Activated CD8-positive, alpha-beta memory T cell treated with anti-CD3 and anti-CD28 coated beads for 1 hour (primary cell): ENCODE measurements around the gene ANGPTL2.
"Not testable (repeated sequence)": the region's sequence is repeated elsewhere in the genome, so short reads cannot be mapped to it uniquely, and the experiment has no call there.

ENCODE experiments used
- DNase-seq, 2 donors: peaks; one replicate each; pipeline ENCODE4 v3.0.0-alpha.2; 2020; ENCODE audit warnings: low read depth in 1 of 2; ENCODE audit errors: extremely low read depth in 1 of 2

Gene ANGPTL2, protein sequence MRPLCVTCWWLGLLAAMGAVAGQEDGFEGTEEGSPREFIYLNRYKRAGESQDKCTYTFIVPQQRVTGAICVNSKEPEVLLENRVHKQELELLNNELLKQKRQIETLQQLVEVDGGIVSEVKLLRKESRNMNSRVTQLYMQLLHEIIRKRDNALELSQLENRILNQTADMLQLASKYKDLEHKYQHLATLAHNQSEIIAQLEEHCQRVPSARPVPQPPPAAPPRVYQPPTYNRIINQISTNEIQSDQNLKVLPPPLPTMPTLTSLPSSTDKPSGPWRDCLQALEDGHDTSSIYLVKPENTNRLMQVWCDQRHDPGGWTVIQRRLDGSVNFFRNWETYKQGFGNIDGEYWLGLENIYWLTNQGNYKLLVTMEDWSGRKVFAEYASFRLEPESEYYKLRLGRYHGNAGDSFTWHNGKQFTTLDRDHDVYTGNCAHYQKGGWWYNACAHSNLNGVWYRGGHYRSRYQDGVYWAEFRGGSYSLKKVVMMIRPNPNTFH

GRCh38 chr9:127122176-127123063 lies at the start of gene ANGPTL2:
TSS of gene ANGPTL2 (minus strand) at chr9:127122635. CDS start at chr9:127108731, 13,904 bp downstream.
- no peak for DNase-seq

DNA sequence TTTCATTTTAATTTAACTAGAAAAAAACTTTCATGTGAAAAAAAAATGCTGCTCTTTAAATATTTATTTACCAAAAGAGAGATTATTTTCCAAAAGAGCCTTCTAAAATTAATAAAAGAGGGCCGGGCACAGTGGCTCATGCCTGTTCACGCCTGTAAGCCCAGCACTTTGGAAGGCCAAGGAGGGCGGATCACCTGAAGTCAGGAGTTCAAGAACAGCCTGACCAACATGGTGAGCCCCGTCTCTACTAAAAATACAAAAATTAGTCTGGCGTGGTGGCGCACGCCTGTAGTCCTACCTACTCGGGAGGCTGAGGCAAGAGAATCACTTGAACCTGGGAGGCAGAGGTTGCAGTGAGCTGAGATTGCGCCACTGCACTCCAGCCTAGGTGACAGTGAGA lies 48.9 kb upstream of the ANGPTL2 start:
- not testable (repeated sequence) for DNase-seq

- DNase-seq, result no peak
Measured at GRCh38 chr9:127170652-127171051, 48.2 kb upstream of the ANGPTL2 start.

DNA sequence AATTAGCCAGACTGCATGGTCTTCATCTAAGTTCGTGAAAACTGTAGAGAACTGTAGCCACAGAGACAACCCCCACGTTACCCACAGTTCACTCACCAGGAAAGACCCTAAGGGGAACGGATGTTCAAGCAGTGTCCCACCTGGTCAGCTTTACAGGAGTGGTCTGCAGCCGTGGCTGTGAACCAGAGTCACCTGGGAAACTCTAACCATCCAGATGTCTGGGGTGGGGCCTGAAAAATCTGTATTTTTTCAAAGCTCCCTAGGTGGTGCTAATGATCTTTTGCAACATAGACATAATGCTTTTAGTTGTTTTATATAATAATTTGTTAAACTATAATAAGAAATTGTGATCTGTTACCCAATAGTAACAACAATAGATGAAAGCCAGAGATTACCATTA lies 47.7 kb upstream of the ANGPTL2 start:
- no peak for DNase-seq

DNA sequence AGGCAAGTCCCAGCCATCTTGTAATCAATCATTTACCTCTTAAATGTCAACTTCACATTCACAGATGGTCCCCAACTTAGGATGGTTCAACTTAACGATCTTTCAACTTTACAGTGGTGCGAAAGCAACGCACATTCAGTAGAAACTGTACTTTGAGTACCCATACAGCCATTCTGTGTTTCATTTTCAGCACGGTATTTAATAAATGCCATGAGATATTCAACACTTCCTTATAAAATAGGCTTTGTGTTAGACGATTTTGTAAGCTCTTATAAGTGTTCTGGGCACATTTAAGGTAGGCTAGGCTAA lies 47.1 kb upstream of the ANGPTL2 start:
- DNase-seq, result no peak

GRCh38 chr9:127168756-127169574 lies 46.5 kb upstream of the ANGPTL2 start:
- DNase-seq, result no peak

- DNase-seq, result no peak
Measured at GRCh38 chr9:127167560-127168326, 45.3 kb upstream of the ANGPTL2 start.

DNA sequence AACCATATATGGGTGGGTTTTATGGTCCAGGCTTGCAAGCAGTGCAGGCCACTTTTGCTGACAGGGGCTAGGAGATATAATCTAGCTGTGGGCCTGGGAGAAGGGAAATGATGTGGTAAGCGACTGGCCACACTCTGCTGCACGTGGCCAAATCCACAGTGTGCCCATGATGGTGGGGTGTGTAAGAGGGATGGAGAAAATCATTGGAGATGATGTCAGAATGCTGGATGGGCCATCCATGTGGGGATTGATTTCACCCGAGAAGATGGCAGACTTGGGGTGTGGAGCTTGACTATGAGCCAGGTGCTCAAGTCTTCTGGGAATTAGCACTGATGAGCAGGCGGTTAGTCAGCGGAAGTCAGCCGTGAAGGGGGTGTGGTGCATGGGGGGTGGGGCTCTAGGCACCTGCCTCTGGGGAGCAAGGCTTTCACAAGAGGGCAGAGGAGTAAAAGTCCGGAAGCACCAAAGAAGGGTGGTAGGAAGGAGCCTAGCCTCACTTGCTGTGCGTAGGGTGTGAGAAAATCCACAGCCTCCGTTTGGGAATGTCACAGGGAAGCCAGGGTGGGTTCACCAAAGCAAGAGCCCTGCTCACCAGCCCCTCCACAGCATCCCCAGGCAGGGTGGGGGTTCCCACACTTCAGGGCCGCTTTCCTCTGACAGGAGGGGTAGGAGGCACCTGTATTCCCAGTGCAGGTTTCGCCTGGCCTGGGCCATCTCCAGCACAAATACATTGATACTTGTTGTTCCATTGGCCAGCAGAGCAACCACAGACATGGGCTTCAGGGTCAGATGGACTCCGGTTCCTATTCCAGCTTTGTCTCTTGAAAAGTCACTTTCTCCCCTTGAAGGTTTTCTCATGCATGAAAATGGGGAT lies 44.5 kb upstream of the ANGPTL2 start:
- no peak for DNase-seq

- no peak for DNase-seq
Measured at GRCh38 chr9:127166111-127166510, 43.7 kb upstream of the ANGPTL2 start.

DNA sequence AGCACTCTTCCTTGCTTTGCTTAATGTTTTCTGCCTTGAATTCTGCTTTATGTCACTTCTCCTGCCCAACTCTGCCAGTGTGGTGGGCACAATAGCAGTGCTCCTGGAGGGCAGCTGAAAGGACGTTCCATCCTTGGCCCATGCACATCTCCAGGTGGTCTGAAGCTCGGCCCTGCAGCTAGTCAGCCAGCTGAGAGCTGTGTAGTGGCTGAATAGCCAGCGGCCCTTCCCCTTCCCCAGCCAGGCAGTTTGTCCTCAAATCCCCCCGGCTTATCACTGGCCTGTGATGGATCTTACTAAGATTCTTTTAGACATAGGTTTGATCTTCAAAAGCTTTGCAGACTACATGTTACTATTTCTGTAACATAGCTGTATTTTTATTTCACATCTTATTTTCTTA lies 42.7 kb upstream of the ANGPTL2 start:
- no peak for DNase-seq

DNA sequence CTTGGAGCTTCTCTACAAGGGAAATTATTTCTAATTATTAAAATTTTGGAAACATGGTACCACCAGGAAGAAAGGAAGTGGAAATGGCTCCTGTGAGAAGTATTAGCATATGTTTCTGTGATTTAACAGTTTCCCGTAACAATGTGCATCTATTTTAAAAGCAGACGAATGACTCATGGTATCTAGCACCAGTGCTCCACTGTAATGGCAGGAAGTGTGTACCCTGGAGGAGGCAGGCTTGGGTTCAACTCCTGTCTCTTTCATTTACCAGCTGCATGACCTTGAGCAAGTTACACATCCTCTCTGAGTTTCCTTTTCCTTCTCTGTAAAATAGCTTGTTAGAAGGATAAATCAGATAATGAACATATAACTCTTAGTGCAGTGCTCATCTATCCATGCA lies 41.0 kb upstream of the ANGPTL2 start:
- DNase-seq, result no peak

- no peak for DNase-seq
Measured at GRCh38 chr9:127162864-127163365, 40.5 kb upstream of the ANGPTL2 start.

- no peak for DNase-seq
Measured at GRCh38 chr9:127162046-127162863, 39.8 kb upstream of the ANGPTL2 start.

DNA sequence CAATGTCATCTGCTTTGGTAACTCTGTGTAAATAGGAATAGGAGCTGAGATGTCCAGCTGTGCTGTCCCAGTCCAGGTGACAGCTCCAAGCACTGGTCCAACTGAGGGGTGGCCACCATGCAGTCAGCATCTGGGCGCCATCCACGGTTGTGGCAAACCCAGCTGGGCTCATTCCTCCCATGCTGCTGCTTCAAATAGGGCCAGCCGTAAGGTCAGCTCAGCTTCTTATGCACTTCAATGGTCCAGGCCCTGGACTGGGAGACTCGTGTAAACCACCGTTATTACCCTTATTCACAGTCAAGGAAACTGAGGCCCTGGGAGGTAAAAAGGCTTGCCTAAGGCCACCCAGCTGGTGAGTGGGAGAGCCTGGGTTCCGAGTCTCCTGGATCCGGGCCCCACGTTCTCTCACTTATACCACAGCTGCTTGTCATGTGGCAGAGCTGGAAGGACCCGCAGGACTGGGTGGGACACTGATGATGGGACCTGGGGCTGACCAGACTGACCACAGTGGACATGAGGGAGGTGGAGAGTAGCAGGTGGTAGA lies 38.7 kb upstream of the ANGPTL2 start:
- DNase-seq, result no peak

- DNase-seq, result no peak
Measured at GRCh38 chr9:127159949-127160610, 37.6 kb upstream of the ANGPTL2 start.

- no peak for DNase-seq
Measured at GRCh38 chr9:127159325-127159801, 36.9 kb upstream of the ANGPTL2 start.

- DNase-seq, result no peak
Measured at GRCh38 chr9:127158786-127159324, 36.4 kb upstream of the ANGPTL2 start.
